PFSK-1 (cell line): ENCODE results near the gene AKAP13.

Experiments used
- FOXP2 ChIP-seq: optimal IDR thresholded peaks from 2 replicates; pipeline ENCODE3; 2011; ENCODE audit warnings: borderline replicate concordance, control low read depth, inconsistent platforms; ENCODE audit not compliant: insufficient read depth; ENCODE audit errors: extremely low read length, extremely low read depth
- POLR2AphosphoS5 ChIP-seq: IDR thresholded peaks from 2 replicates; pipeline ENCODE4 v1.6.1; 2012; ENCODE audit warnings: low read depth, mild to moderate bottlenecking, control low read depth, low read length, moderate library complexity
- REST ChIP-seq, 2 experiments: IDR thresholded peaks; 2 replicates each; pipeline versions ENCODE4 v1.6.1 to v1.8.0; 2011 to 2012; ENCODE audit warnings: low read depth in 2 of 2, low read length in 2 of 2, control low read depth in 1 of 2, inconsistent platforms in 1 of 2, mild to moderate bottlenecking in 1 of 2, moderate library complexity in 1 of 2; ENCODE audit not compliant: insufficient read depth in 1 of 2
- SIN3A ChIP-seq: IDR thresholded peaks from 2 replicates; pipeline ENCODE4 v1.6.1; 2012; ENCODE audit warnings: mild to moderate bottlenecking, low read length, moderate library complexity, borderline replicate concordance; ENCODE audit not compliant: insufficient read depth
- TAF1 ChIP-seq: IDR thresholded peaks from 2 replicates; pipeline ENCODE4 v1.6.1; 2012; ENCODE audit warnings: low read length, control low read depth, borderline replicate concordance; ENCODE audit not compliant: insufficient read depth

DNA sequence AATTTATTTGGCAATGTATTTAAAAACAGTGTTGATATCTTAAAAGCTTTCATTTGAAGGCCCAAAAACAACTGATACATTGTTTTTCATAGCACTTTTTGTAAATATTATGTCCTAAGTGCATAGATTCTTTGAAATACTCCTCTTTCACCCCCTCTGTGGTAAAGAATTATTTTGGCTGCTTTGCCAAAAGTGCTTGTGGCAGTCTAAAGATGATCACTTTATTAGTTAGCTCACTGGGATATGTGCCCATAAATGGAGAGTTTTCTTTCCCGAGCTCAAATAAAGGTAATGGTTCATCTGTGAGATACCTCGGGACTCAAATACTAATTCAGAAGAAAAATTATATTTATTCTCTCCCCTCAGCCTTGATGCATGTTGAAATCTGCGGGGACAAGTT is 16.7 kb downstream of the AKAP13 start:
- TF ChIP-seq SIN3A (no peak), POLR2AphosphoS5 (no peak), REST (IDR thresholded peaks at IDR 0.05; ENCODE audit: insufficient read depth in 1 of 2, low read depth in 2 of 2, low read length in 2 of 2) (no peak), TAF1 (no peak), FOXP2 (no peak)
